Fibroblast of villous mesenchyme (primary cell): ENCODE results near the gene SLC13A1. TPM values are rescaled to one million over a fixed set of nuclear protein-coding genes. Genes with fewer than 3 reads are reported as not detected.

Experiments
- DNase-seq: peaks from one replicate; pipeline ENCODE4 v3.0.0-alpha.2; 2010; ENCODE audit warnings: low read depth
- H3K4me3 ChIP-seq: 2 replicates; pipeline ENCODE4 v1.5.1; 2011; ENCODE audit warnings: low read depth, mild to moderate bottlenecking, low read length
- total RNA-seq: library from RNA; depleted of rRNA; stranded (reverse); fragments of >200 nt; gene quantifications from 2 replicates; pipeline ENCODE4 v1.2.3, GENCODE V29; 2012
- TF ChIP-seq, protein P1 (sequence below): IDR thresholded peaks from 2 replicates; pipeline ENCODE4 v1.5.1; 2012; ENCODE audit warnings: low read depth, mild to moderate bottlenecking, low read length; ENCODE audit not compliant: insufficient read depth

The SLC13A1 gene
- total RNA-seq, 1 donor = not detected

DNA sequence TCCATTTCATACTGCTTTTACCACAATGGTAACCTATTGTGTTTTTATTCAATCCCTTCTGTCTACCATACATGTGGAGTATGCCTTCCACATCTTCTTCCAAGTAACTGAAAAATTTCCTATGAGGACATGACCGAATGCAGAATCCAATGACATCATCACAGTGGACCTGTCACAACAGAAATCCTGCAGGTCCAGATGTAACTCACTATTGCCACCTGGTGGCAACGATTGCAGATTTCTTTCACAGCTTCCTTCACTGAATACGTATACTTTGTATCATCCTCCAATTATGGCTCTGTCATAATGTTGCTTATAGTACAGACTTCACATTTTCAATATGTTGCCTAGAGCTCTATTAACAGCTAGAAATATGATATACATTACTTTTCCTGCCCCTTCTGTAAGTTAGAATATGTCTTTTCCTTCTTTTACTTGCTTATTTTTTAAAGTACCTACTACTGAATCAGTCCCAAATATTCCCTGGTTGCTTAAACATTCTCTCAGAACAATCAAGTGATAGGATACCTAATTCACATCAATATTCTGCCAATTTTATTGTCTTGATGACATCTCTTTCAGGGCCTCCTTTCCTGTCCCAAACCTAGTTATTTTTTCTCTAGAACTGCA is 45.4 kb downstream of the SLC13A1 start:
- TF ChIP-seq, protein P1, sequence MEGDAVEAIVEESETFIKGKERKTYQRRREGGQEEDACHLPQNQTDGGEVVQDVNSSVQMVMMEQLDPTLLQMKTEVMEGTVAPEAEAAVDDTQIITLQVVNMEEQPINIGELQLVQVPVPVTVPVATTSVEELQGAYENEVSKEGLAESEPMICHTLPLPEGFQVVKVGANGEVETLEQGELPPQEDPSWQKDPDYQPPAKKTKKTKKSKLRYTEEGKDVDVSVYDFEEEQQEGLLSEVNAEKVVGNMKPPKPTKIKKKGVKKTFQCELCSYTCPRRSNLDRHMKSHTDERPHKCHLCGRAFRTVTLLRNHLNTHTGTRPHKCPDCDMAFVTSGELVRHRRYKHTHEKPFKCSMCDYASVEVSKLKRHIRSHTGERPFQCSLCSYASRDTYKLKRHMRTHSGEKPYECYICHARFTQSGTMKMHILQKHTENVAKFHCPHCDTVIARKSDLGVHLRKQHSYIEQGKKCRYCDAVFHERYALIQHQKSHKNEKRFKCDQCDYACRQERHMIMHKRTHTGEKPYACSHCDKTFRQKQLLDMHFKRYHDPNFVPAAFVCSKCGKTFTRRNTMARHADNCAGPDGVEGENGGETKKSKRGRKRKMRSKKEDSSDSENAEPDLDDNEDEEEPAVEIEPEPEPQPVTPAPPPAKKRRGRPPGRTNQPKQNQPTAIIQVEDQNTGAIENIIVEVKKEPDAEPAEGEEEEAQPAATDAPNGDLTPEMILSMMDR = peak; percentile 83
- no peak overlapping the region for H3K4me3 ChIP-seq
- DNase-seq = peak; percentile 81

DNA sequence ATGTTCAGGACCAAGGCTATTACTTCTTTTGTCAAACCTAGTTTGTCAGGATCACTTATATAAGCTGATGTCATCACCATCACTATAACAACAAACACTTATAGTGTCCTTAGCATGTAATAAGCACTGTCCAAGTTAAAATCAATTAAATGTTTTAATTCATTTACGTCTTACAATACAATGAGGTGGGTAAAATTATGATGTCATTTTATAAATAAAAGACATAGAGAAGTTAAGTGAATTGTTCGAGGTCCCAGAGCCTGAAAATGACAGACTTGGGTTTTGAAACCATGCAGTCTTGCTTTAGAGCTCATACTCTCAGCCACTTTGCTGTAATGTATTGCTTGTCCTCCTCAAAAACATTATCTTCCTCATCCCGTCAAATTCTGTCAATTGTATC is 48.3 kb downstream of the SLC13A1 start:
- no peak for DNase-seq
- TF ChIP-seq, protein P1 = no peak
- no peak overlapping the region for H3K4me3 ChIP-seq

DNA sequence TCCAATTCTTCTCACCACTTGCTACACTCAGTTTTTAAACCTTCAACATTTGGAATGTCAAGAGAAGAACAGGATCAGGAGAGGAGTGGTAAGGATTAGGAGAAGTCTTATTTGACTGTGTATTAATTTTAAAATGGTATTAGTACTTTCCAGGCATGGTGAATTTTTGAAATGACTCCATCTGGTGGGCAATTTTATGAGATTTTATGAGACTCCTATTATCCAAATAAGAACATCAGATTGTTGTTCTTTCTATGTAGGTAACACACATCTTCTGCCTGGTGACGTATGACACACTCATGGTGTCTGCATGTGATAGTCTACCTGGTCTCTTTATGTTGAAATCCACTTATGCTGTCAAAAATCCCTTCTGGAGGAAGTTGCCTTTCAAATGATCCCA is 51.0 kb downstream of the SLC13A1 start:
- DNase-seq = no peak
- H3K4me3 ChIP-seq = no peak overlapping the region
- TF ChIP-seq, protein P1 = no peak

DNA sequence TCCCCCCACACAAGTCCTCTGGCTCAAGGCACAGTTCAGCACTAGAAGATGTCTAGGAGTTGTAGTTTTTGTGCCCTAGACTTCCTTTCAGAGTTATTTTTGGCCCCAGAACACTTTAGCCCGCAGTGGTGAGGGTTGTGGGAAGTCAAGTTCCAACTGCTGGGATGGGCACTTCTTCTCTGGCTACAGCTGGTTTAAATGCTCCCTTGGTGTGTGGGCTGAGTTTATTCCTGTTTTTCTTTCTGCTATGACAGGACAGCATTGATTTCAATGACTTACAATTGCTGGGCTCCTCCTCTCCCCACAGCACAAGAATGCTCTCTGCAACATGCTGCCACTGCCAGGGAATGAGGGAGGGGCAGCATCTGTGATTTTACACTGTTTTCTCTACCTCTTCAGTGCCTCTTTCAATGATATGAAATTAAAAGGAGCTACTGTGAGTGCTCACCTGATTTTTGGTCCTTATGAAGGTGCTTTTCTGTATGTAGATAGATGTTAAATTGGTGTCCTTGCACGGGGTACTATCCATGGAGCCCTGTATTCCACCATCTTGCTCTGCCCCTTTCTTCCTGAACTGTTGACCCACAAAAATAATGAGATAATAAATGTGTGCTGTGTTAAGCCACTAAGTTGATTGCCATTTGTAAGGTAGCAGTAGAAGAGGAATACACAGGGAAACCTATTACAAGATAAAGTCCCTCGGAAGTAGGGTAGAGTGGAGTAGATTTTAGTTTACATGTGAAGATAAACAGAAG is 56.3 kb downstream of the SLC13A1 start:
- no peak overlapping the region for H3K4me3 ChIP-seq
- TF ChIP-seq, protein P1 = no peak
- no peak for DNase-seq

DNA sequence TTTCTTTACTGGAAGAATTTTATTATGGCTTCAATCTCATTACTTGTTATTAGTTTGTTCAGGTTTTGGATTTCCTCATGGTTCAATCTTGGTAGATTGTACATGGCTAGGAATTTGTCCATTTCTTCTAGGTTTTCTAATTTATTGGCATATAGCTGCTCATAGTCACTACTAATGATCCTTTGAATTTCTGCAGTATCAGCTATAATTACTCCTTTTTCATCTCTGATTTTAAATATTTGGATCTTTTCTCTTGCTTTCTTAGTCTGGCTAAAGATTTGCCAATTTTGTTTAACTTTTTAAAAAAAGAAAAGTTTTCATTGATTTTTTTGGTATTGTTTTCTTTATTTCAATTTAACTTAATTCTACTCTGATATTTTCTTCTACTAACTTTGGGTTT is 59.2 kb downstream of the SLC13A1 start:
- no peak overlapping the region for H3K4me3 ChIP-seq
- no peak for DNase-seq
- TF ChIP-seq, protein P1 = no peak

DNA sequence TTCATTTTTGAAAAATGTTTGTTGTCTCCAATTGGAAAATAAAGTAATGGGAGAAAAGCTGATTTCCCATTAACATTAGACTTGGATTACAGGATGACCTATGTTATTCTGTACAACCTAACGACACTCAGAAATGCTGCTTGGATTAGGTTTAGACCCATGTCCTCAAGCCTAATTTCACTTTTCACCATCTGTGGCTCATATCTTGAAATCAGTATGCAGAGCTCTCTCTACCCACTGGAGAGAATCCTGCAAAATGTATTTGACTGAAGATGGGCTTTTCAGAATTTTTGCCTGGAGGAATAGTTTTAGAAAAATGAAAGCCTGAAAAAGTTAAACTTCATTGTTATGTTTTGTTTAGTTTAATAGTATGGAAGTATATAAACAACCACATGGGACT is 63.8 kb downstream of the SLC13A1 start:
- no peak overlapping the region for H3K4me3 ChIP-seq
- no peak for DNase-seq
- TF ChIP-seq, protein P1 = no peak
